ENCODE results near the gene SCAF1. TPM values are rescaled to one million over a fixed set of nuclear protein-coding genes. Genes with fewer than 3 reads are reported as not detected.

SCAF1 gene
- total and polyA plus RNA-seq, 2 of the 13 experiments (the other 11 are each of a cell fraction or from before 2014, with no cell fraction given): 3.3 to 6.1 TPM

DNA sequence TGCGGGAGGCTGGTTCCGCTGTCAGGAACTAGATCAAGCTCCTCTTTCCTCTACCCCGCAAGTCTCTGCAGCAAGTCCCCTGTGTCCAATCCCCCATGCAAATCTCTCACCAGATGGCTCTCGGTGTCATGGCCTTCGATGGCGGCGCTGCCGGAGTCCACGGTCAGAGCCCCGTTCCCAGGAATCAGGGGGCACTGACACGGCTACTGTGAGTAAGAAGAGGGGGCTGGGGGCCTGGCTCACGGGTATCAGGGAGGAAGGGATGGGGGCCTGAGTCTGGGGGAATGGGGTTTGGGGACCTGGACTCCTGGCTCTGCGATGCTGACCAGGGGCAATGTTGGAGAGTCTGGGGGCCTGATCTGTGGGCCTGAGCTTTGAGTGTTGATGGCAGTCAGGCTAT, 4.0 kb downstream of the SCAF1 start (continued):
- no peak for TF ChIP-seq MLLT10 (CRISPR knock-in tag; IDR thresholded peaks at IDR 0.05)
- TF ChIP-seq JDP2 (CRISPR knock-in tag; IDR thresholded peaks at IDR 0.05; ENCODE audit: borderline replicate concordance): no peak

DNA sequence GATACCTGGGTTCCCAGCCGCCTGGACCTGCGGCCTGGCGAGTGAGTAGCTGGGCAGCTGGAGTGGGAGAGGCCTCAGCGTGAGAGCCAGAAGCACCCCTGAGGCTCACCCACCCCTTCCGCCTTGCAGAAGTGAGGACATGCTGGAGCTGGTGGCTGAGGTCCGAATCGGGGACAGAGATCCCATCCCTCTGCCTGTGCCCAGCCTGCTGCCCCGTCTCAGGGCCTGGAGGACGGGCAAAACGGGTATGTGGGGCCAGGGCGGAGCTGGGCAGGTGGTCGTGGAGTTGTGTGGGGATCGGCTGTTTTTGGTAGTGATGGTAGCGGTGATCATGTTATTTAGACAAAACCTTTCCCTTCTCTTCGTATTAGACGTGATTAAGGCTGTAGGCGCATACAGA, 4.6 kb downstream of the SCAF1 start:
- Histone ChIP-seq H3K9me3 (ENCODE audit: low read length) (no peaks in the 10 kb centered on the region), H3K27ac (ENCODE audit: extremely low read length, insufficient read depth, low read length) (no peak overlapping the region), H3K4me3 (replicated peaks in 1 of 3; ENCODE audit: insufficient read depth in 1 of 3, low read depth in 2 of 3, low read length in 3 of 3) (no peak overlapping the region), H3K9ac (ENCODE audit: insufficient read depth, low read depth, low read length) (no peak overlapping the region), H3K79me2 (ENCODE audit: insufficient read depth, low read length) (peaks cover 31% of the 10 kb centered on the region), H3K4me2 (ENCODE audit: low read depth, low read length) (no peak overlapping the region), H3K27me3 (ENCODE audit: control insufficient read depth in 1 of 2, insufficient read depth in 2 of 2, low read length in 2 of 2) (no peaks in the 10 kb centered on the region), H3K36me3 (replicated peaks in 1 of 2; ENCODE audit: control insufficient read depth in 1 of 2, insufficient read depth in 2 of 2, low read length in 2 of 2) (peaks cover 15 to 16% of the 10 kb centered on the region in 2 experiments; a peak in 3 of 5 replicates), H2AFZ (ENCODE audit: low read length) (no peak overlapping the region), H4K20me1 (ENCODE audit: insufficient read depth, low read length) (no peaks in the 10 kb centered on the region), H3K4me1 (ENCODE audit: insufficient read depth, low read length) (peaks cover 40% of the 10 kb centered on the region)
- no peak for FAIRE-seq
- intact Hi-C loops (cut with micrococcal nuclease; ENCODE audit: unreplicated experiment) (no loop called here), in situ Hi-C loops (cut with HindIII; ENCODE audit: extremely low pct_ligation_motif_present, low pct_unique_long_range_greater_than_20kb) (no loop called here)
- 100% methylated on average over 12 of the region's 17 CpGs for WGBS (ENCODE audit: low lambda C conversion rate)
- ChIA-PET CTCF (ENCODE audit: low intra/inter-chr PET ratio, low total read pairs) (no interaction called here), POLR2A (interaction anchor here (0.7 to 5.8 kb wide), 3 partner anchors 11 to 33 kb away, joined by 3 to 24 read pairs (median 3); no protein-coding TSS in a partner anchor)
- TF ChIP-seq ZNF44 (CRISPR knock-in tag; IDR thresholded peaks at IDR 0.05) (no peak), HNRNPK (IDR thresholded peaks at IDR 0.05; ENCODE audit: low read depth, low read length, poor library complexity, severe bottlenecking) (no peak), MEF2D (CRISPR knock-in tag; IDR thresholded peaks at IDR 0.05) (no peak), AGO2 (optimal IDR thresholded peaks at IDR 0.05; ENCODE audit: low read depth, low read length) (peak; percentile 19), RBFOX2 (IDR thresholded peaks at IDR 0.05; ENCODE audit: low read depth, low read length) (0 out of 2 replicates have a peak, but pooled peaks have one; percentile 29)
- no peak for DNase-seq (ENCODE audit: low spot score)
- no peak for ATAC-seq
- BruUV-seq (replicated peaks): no TSS peak

Measured in HepG2 (cell line).